ENCODE data around the gene ST6GALNAC2.

Gene ST6GALNAC2

DNA sequence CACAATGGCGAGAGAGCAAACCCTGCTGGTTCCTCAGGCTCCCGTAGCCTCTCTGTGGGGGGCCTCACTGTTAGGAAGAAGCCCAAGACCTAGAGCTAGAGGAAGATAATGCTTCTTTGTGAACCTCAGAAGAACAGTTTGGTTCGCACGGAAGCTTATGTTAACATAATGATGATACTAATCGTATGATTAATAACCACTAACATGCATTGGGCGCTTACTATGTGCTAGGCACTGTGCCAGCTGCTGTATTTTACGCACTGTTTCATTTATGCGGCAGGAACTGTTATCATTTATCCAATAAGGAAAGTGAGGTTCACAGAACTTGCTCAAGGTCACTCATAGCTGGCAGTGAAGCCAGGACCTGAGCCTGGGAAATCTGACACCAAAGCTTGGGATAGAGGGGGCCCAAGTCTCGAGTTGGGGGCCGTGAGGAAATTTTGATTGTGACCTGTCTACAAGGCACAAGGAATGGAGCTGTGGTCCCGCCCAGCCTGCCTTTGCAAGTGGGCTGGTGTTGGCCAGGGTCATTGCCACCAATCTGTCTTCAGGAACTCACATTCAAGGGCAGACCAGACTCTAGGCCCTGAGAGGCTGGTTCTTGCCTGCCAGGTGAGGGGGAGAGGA lies 39.0 kb downstream of the ST6GALNAC2 start:
- H4K20me1 ChIP-seq (ENCODE audit: insufficient read depth), result no peaks in the 10 kb centered on the region
- no peaks in the 10 kb centered on the region for H3K79me2 ChIP-seq (ENCODE audit: insufficient read depth, low read depth)
- no peak overlapping the region for H2AFZ ChIP-seq (ENCODE audit: low read depth)
- no peak overlapping the region for H3K4me2 ChIP-seq
- H3K4me3 ChIP-seq (IDR thresholded peaks at IDR 0.05; ENCODE audit: insufficient read depth, low read depth, low read length), result no peak overlapping the region
- H3K9ac ChIP-seq, result no peak overlapping the region
- peaks cover 21% of the 10 kb centered on the region for H3K27me3 ChIP-seq (ENCODE audit: insufficient read depth, low read depth)
- H3K4me1 ChIP-seq (ENCODE audit: low read depth, poor library complexity, severe bottlenecking), result no peaks in the 10 kb centered on the region
- TF ChIP-seq, protein P1, sequence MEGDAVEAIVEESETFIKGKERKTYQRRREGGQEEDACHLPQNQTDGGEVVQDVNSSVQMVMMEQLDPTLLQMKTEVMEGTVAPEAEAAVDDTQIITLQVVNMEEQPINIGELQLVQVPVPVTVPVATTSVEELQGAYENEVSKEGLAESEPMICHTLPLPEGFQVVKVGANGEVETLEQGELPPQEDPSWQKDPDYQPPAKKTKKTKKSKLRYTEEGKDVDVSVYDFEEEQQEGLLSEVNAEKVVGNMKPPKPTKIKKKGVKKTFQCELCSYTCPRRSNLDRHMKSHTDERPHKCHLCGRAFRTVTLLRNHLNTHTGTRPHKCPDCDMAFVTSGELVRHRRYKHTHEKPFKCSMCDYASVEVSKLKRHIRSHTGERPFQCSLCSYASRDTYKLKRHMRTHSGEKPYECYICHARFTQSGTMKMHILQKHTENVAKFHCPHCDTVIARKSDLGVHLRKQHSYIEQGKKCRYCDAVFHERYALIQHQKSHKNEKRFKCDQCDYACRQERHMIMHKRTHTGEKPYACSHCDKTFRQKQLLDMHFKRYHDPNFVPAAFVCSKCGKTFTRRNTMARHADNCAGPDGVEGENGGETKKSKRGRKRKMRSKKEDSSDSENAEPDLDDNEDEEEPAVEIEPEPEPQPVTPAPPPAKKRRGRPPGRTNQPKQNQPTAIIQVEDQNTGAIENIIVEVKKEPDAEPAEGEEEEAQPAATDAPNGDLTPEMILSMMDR (conservative IDR thresholded peaks at IDR 0.05; ENCODE audit: low read depth, low read length), result no peak
- no peak overlapping the region for H3K27ac ChIP-seq
- no peaks in the 10 kb centered on the region for H3K36me3 ChIP-seq (ENCODE audit: insufficient read depth)

DNA sequence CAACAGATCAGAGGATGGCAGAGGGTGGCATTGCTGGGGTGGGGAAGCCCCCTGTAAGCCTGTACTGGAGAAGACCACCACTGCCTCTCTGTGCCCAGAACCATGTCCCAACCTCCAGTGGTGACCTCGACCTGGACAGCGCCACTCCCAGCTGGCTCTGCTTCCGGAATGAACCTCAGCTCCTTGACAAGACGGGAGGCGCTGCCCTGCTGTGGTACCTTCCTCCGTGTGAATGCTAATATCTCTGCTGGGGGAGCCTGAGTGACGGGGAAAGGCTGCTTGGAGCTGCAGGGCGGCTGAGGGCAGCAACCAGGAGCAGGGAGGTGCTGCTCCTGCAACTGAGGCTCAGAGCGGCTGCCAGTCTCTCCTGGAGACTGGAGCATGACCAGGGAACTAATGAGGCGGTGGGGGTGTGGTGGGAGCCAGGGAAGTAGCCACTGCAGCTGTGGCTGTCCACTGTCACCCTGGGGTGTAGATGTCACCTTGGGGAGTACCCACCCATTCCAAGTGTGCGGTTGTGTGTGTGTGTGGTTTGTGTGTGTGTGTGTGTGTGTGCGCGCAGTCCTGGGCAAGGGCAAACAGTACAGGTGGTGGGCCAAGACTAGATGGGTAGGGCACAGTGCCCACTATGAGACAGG lies 39.6 kb downstream of the ST6GALNAC2 start:
- Histone ChIP-seq H3K4me1 (ENCODE audit: low read depth, poor library complexity, severe bottlenecking) (no peaks in the 10 kb centered on the region), H3K36me3 (ENCODE audit: insufficient read depth) (no peaks in the 10 kb centered on the region), H4K20me1 (ENCODE audit: insufficient read depth) (no peaks in the 10 kb centered on the region), H2AFZ (ENCODE audit: low read depth) (no peak overlapping the region), H3K9ac (no peak overlapping the region), H3K4me2 (no peak overlapping the region), H3K79me2 (ENCODE audit: insufficient read depth, low read depth) (no peaks in the 10 kb centered on the region), H3K27ac (no peak overlapping the region), H3K27me3 (ENCODE audit: insufficient read depth, low read depth) (peaks cover 21% of the 10 kb centered on the region), H3K4me3 (IDR thresholded peaks at IDR 0.05; ENCODE audit: insufficient read depth, low read depth, low read length) (no peak overlapping the region)
- TF ChIP-seq, protein P1 (conservative IDR thresholded peaks at IDR 0.05; ENCODE audit: low read depth, low read length), result no peak

DNA sequence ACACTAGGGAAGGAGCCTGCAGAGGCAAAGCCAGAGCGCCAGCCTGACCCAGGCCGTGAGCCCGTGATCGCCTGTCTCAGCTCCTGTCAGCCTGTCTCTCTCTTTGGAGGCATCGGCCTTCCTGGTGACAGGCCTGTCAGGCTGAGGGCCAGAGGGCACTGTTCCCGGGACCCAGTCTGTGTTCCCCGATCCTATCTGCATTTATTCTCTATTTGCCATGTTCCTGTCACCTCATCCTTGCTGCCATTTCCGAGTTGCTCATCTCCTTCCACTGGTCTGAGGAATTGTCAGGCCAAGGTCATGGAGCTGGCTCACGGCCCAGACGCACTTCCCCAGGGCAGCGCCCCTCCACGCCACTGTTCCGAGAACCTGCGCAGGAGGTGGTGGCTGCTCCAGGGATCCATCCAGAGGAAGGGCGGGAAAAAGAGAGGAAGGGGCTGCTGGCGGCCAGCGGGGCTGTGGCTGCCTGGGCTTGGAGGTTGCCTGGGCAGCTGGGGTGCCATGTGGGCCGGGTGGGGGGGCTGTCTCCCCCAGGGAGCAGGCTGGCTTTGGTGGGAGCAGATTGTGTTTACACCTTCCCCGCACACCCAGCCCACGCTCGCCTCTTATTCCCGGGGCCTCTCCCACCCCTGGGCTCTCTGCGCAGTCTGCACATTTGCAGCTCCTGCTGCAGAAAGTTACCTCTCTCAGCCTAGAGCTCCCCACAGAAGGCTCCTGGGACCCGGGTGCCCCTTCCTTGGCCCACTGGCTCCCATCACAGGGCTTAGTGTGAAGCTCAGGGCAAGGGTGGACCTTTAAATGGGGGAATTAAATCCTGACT lies 40.9 kb downstream of the ST6GALNAC2 start:
- Histone ChIP-seq H3K27ac (no peak overlapping the region), H2AFZ (ENCODE audit: low read depth) (no peak overlapping the region), H3K36me3 (ENCODE audit: insufficient read depth) (no peaks in the 10 kb centered on the region), H3K4me1 (ENCODE audit: low read depth, poor library complexity, severe bottlenecking) (no peaks in the 10 kb centered on the region), H3K4me3 (IDR thresholded peaks at IDR 0.05; ENCODE audit: insufficient read depth, low read depth, low read length) (no peak overlapping the region), H3K4me2 (no peak overlapping the region), H3K9ac (no peak overlapping the region), H3K79me2 (ENCODE audit: insufficient read depth, low read depth) (no peaks in the 10 kb centered on the region), H4K20me1 (ENCODE audit: insufficient read depth) (no peaks in the 10 kb centered on the region), H3K27me3 (ENCODE audit: insufficient read depth, low read depth) (peaks cover 22% of the 10 kb centered on the region)
- TF ChIP-seq, protein P1 (conservative IDR thresholded peaks at IDR 0.05; ENCODE audit: low read depth, low read length), result no peak

DNA sequence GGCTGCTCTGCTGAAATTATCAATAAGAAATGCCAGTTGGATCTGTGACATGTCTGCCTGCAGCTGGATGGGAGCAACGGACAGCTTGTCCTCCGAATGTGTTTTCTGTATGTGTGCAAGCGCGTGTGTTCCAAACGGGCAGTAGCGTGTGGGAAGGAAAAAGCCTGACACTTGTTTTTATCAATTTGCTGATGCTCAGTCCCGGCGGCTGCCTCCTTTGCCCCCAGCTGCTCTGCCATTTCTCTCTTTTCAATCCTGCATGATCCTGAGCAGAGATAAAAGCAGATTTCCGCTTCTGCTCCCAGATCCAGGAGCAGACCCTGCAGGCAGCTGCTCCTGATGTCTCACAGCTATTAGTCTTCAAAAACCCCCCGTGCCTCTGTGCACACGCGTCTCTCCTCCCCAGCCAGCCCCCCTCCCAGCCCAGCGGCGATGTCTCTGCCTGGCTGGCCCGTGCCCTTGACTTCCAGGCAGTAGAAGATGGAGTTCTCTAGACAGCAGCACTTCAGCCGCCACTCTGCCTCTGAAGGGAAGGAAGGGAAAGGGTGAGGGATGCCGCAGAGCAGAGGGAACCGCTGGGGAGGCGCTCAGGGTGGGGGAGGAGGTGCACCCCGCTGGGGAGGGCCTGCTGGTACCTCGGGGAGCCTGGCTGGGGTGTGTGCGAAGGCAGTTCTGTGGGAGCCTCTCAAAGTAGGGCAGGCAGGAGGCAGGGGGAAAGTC lies 41.7 kb downstream of the ST6GALNAC2 start:
- TF ChIP-seq, protein P1 (conservative IDR thresholded peaks at IDR 0.05; ENCODE audit: low read depth, low read length), result no peak
- Histone ChIP-seq H3K27ac (no peak overlapping the region), H3K79me2 (ENCODE audit: insufficient read depth, low read depth) (no peaks in the 10 kb centered on the region), H3K4me2 (no peak overlapping the region), H2AFZ (ENCODE audit: low read depth) (no peak overlapping the region), H3K27me3 (ENCODE audit: insufficient read depth, low read depth) (peaks cover 30% of the 10 kb centered on the region), H3K4me3 (IDR thresholded peaks at IDR 0.05; ENCODE audit: insufficient read depth, low read depth, low read length) (no peak overlapping the region), H3K9ac (no peak overlapping the region), H4K20me1 (ENCODE audit: insufficient read depth) (no peaks in the 10 kb centered on the region), H3K4me1 (ENCODE audit: low read depth, poor library complexity, severe bottlenecking) (no peaks in the 10 kb centered on the region), H3K36me3 (ENCODE audit: insufficient read depth) (no peaks in the 10 kb centered on the region)
